Left cardiac atrium (tissue), 4 donors: Measurements from ENCODE around the gene NRDC. TPM values are rescaled to one million over a fixed set of nuclear protein-coding genes. Genes with fewer than 3 reads are reported as not detected.
"Not testable (repeated sequence)": the region's sequence is repeated elsewhere in the genome, so short reads cannot be mapped to it uniquely, and the experiment has no call there.

Experiments
- ATAC-seq, 2 donors: fragments of 200-7000 bp; cut with Tn5 transposase; one replicate each; pipeline ENCODE4 v1.9.1; 2020; ENCODE audit warnings: mild to moderate bottlenecking in 2 of 2, moderate library complexity in 2 of 2
- DNase-seq: peaks from one replicate; pipeline ENCODE4 v3.0.0-alpha.2; 2020
- intact Hi-C, 2 donors: fragments of 100-400 bp; cut with DNase I; formaldehyde crosslinking; loops; one replicate each; pipeline versions ENCODE4 v1.14.1 to v1.15.1; 2022 to 2023
- total RNA-seq, 2 donors: library from RNA; stranded (reverse); fragmentation: NEBNext Ultra II Directional; extraction: Animal tissue kit (Norgen Biotek cat#: 25700); gene quantifications; one replicate each; pipeline ENCODE4 v1.2.1, GENCODE V29; 2021
- donor health status: DM: no; HTN: yes; CAD: no.
- donor health status: DM: no; HTN: yes; CAD: no; lungs with severe emphysema.
- donor health status: DM: yes; HTN: yes; CAD: no.
- donor health status: Dilated cardiomyopathy.

NRDC gene
- total RNA-seq, 2 donors from 2014 or later, result 120 to 136 TPM

DNA sequence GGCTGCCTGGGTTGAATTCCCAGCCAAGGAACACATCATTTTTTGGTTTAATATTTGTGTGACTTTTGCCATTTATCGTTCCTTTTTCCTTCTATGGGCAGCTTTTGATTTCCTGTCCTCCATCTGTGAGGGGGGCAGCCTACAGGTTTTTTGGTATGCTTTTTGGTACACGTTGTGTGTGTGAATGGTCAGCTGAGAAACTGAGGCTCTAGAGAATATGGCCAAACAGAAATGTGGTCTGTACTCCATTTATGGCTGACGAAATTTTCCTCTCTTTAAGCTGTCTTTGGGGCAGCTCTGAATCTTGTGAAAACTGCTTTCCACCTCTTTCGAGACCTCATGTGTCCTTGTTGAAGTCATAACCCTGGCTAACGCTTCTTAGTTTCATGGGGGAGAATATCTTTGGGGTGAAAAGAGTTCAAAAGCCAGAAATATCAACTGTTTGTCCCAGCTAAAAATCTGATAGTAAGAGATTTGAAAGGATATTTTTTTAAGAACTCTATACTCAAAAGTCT is 26.6 kb downstream of the NRDC start:
- intact Hi-C loops, result no loop called here
- ATAC-seq, result no peak
- DNase-seq, result no peak

DNA sequence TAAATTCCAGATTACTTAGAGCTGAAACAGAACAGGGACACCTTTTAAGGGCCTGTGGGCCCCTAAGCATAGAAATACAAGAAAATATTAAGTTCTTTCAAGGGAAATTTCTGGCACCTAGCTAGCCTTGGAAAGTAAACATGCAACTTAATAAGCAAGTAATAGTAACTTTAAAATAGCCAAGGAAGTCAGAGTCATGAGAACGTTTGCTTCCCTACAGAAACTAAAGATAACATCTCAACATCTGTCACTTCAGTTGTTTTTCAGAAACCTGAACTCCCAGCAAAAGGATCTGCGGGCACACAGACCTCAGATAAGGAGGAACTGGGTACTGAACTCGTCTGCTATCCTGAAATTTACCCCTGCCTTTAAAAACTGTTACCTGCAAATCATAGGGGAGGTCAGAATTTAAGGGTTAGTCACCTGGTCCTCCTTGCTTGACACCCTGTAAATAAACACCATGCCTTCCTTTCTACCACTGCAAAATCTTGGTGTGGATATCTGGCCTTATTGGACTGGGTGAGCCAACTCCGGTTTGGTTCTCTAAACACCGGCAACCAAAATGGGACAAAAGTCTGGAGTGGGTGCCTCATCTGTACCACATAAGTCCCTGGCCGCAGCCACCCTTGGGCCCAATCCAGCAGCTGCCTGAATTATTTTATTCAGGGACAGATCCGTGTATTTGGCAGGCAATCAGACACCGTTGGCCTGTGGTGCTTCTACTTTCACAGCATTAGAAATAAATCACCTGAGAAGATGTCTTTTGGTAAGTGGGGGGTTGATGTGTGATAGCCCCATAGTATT is 27.9 kb downstream of the NRDC start:
- ATAC-seq, result peak in 1 of 2 donors; percentile 25
- no peak for DNase-seq
- intact Hi-C loops, result no loop called here

DNA sequence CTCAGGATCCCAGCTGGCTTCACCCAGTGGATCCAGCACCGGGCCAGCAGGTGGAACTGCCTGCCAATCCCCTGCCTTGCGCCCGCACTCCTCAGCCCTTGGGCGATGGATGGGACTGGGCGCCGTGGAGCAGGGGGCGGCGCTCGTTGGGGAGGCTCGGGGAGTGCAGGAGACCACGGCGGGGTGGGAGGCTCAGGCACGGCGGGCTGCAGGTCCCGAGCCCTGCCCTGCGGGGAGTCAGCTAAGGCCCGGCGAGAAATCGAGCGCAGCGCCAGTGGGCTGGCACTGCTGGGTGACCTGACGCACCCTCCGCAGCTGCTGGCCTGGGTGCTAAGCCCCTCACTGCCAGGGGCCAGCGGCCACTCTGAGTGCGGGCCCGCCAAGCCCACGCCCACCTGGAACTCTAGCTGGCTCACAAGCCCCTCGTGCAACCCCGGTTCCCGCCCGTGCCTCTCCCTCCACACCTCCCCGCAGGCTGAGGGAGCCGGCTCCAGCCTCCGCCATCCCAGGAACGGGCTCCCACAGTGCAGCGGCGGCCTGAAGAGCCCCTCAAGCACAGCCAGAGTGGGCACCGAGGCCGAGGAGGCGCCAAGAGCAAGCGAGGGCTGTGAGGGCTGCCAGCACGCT is 31.1 kb downstream of the NRDC start:
- no peak for DNase-seq

DNA sequence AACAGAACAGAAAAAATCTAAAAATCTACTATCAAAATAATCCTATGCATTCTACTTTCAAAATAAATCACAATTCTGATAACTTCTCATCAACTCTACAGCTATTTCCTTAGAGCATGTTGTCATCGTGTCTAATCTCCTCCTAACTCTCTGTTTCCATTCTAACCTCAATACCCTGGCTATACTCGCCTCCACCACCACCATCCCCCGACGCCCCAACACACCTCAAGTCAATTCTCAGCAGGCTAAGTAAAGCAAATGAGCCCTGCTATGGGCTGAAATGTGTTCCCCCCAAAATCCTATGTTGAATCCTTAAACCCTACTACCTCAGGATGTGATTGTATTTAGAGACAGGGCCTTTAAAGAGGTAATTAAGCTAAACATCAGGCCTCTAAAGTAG is 34.6 kb downstream of the NRDC start:
- no peak for DNase-seq
- intact Hi-C loops, result no loop called here
- no peak for ATAC-seq

More for the DNA sequence above, 31.1 kb downstream of the NRDC start:
- intact Hi-C loops, result no loop called here
- no peak for ATAC-seq

DNA sequence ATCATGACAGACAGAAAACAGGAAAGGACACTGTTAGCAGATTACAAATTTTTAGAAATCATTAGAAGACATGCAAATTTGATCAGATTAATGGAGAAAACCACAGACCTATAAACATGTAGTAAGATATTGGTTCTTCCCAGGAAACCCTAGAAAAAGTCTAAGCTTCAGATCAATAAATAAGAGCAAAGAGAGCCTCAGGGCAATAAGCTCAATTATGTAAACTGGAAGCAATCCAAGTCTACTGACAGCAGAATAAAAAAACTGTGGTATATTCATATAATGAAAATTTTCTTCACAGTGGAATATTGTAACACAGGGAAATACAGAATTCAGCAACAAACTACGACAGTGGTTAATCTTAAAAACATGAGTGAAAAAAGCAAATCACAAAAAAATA is 36.3 kb downstream of the NRDC start:
- intact Hi-C loops, result no loop called here
- no peak for DNase-seq
- ATAC-seq, result no peak

DNA sequence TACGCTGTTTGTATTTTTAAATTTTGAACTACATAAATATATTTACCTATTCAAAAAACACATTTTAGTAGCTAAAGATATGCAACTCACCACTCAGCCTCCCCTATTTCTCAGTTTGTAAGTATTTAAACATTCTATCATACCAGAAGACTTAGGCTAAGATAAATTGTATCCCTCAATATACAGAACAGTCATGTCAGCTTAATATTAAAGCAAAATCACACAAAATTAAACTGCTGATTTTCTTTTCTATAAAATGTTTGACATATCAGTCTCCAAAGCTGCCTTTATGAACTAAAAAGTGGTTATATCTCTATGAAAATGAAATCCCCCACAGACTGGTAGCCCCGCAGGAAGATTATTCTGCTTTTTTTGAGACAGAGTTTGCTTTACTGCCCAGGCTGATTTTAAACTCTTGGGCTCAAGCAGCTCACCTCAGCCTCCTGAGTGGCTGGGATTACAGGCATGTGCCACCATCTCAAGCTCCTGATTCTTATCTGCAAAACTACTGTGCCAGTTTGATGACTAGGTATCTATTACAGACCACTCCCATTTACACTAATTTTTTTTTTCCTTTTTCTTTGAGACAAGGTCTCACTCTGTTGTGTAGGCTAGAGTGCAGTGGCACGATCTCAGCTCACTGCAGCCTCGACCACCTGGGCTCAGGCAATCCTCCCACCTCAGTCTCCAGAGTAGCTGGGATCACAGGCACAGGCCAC is 37.6 kb downstream of the NRDC start:
- intact Hi-C loops, result no loop called here
- DNase-seq (no peak), ATAC-seq (no peak)

DNA sequence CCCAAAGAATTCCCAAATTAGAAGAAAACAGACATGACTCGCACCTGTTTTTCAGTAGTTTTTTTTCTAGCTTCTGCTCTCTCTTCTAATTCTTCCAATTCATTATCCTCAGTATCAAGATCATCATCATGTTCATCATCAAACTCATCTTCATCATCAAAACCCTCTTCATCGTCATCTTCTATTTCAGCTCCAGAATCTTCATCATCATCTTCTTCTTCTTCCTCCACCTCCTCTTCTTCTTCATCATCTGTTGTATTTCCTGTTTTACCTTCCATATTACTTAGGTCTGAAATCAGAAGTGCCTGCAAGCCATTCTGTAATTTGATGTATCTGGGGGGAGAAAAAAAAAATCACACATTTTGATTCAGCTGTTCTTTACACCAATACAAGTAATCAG is 38.3 kb downstream of the NRDC start:
- ATAC-seq (no peak), DNase-seq (no peak)
- intact Hi-C loops, result no loop called here

DNA sequence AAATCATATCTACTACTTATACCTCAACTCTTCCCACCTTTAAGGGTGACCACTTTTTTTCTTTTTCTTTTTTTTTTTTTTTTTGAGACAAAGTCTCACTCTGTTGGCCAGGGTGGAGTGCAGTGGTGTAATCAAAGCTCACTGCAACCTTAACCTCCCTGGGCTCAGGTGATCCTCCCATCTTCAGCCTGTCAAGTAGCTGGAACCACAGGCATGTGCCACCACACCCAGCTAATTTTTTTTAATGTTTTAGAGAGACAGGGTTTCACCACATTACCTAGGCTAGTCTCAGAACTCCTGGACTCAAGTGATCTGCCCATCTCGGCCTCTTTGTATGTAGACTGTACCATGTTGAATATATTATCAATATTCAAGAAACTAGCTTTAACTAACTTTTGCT is 39.4 kb downstream of the NRDC start:
- ATAC-seq, result no peak
- DNase-seq, result no peak
- intact Hi-C loops, result no loop called here

DNA sequence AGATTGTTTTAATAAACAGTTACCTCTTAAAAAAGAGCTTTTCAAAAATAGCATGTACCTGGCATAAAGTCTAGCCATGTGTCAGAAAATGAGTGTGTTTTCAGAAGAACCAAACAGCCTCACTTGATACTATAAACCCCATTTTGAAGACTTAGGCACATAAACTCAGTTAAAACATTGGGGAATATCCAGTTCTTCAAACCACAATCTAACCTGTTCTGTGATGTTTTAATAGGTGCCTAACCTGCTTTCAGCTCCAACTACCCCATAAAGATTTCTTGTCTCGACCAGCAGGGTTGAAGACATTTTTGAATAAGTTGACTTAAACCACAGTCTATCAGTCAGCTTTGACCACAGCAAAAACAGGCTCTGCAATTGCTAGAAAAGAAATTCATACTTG is 41.3 kb downstream of the NRDC start:
- intact Hi-C loops, result no loop called here
- no peak for ATAC-seq
- DNase-seq, result no peak

DNA sequence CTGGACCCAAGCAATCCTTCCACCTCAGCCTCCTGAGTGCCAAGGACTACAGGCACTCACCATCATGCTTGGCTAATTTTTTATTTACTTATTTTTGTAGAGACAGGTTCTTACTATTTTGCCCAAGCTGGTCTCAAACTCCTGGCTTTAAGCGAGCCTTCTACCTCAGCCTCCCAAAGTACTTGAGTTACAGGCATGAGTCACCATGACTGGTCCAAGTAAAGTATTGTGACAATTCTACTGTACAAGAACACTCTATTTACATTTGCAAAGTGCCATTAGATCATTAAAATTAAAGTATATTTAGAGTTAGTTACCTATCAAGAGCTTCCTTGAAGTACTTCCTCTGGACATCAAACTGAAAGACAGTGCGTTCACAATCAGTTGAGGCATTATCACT is 44.8 kb downstream of the NRDC start:
- no peak for ATAC-seq
- intact Hi-C loops, result no loop called here
- DNase-seq, result no peak

DNA sequence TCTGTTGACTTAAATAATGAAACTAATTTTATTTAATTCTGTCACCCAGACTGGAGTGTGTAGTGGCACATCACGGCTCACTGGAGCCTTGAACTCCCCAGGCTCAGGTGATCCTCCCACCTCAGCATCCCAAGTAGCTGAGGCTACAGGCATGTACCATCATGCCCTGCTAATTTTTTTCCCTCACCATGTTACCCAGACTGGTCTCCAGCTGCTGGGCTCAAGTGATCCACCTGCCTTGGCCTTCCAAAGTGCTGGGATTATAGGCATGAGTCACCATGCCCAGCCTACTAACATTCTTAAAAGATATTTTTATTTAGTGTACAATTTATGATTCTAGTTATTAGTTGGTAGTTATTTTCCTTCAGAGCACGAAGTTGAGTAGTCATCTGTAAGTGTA is 49.5 kb downstream of the NRDC start:
- intact Hi-C loops, result no loop called here

DNA sequence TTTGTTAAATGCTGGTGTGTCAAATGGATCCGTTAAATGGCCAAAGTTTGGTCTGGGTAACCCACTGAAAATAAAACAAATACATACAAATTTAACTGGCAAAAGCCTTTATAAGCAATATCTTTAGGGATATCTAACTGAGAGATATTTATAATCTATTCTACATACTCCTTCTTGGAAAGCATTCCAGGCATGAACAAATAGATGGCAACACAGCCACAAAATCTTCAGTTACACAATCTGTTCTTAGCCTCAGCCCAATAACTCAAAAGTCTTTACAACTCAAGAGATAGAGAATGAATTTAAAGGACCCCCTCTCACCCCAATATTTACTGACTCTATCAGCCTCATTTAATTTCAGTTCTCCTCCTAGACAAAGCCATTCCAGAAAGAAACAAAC is 58.7 kb downstream of the NRDC start:
- intact Hi-C loops, result no loop called here
- ATAC-seq (no peak), DNase-seq (no peak)

More for the DNA sequence above, 49.5 kb downstream of the NRDC start:
- DNase-seq (no peak), ATAC-seq (no peak)

DNA sequence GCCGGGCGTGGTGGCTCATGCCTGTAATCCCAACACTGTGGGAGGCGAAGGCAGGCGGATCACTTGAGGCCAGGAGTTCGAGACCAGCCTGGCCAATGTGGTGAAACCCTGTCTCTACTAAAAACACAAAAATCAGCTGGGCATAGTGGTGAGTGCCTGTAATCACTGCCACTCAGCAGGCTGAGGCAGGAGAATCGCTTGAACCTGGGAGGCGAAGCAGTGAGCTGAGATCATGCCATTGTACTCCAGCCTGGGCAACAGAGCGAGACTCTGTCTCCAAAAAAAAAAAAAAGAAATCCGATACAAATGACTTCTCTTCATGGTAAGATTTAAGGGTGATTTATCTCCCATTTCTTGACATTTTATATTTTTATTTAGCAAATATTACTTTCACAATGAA is 59.5 kb downstream of the NRDC start:
- ATAC-seq, DNase-seq, intact Hi-C loops: not testable (repeated sequence)

DNA sequence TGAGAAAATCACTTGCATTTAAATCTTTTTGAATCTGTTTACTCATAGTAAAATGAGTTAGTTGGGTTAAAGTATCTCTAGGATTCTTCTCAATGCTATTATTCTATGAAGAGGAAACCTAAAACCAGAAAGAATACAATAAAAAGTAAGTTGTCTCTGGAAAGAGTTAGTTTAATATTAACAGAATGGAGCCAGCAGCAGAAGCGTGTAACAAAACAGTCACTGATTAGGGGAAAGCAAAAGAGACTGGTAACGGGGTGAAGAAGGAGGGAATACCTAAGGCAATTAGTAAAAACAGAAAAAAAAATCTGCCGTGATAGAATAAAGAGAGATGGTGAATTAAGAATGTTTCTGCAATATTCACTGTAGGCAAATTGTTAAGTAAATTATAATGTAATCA is 60.0 kb downstream of the NRDC start:
- intact Hi-C loops, result no loop called here
- DNase-seq, result no peak
- no peak for ATAC-seq

DNA sequence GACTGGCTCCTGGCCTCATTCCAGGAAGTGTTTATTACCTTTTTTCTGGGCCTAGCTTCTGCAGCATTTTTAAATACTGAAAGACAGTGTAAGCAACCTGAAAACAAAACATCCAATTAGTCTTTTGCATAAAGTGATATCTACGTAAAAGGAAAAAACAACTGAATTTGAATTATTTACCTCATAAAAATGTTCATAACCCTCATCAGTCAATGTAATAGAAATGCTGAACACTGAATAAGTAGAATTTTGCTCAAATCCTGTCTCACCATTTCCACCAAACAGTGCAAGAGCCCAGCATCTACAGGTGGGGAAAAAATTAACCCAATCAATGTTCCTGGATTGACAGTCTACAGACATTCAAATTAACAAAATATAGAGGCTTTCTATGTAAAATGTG is 64.0 kb downstream of the NRDC start:
- ATAC-seq (no peak), DNase-seq (no peak)
- intact Hi-C loops, result no loop called here

DNA sequence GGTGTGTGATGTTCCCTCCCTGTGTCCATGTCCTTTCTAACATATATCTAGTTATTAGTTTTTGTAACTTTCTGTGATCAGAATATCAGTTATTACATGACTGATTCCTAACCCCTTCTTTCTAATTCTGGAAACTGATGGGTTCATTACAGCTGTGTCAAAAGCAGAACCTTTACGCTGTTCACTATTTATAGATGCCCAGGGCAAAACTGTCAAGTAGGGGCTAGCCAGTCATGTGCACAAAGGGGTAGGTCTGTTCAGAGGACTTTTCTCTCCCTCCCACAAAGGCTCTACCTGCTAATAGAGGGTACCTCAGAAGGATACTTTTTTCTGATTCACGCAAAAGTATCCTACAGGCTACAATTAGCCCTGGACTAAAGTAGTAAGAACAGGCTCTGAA is 79.2 kb downstream of the NRDC start:
- intact Hi-C loops, result no loop called here
- no peak for DNase-seq
- peak; percentile 67 to 68 for ATAC-seq

DNA sequence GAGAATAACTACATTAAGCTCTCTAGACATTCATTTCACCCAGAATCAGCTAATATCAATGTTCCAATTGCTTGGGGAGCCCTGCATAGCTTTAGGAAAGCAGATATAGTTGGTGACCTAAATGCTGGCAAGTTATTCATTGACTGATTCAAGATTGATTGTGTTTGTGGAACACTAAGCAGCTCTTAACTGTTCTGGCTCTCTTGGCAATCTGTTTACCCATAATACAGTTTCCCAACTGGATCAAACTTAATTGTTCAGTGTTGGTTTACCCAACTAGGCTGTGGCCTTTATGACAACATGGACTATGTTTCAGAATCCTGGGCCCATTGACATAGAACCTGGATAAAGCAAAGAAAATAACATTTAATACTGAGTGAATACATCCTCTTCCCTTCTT is 83.7 kb downstream of the NRDC start:
- DNase-seq (no peak), ATAC-seq (no peak)
- intact Hi-C loops, result no loop called here

DNA sequence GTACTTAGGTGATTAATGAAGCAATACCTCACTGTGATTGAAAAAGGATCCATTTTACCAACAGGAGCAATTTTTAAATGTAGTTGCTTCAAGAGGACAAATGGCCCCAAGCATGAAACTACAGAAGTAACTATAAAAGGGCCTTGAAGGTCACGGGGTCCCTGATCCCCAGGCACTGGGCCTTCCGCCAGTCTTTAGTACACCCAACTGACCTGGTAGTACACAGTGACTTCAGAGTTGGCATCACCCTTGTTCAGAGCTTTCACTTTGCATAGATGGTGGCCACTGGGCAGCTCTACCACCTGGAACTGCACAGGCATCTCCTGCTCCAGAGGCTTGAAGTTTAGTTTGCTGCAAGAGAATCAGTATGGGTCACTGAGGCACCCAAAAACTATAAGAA is 84.3 kb downstream of the NRDC start:
- DNase-seq (no peak), ATAC-seq (no peak)
- intact Hi-C loops, result no loop called here

DNA sequence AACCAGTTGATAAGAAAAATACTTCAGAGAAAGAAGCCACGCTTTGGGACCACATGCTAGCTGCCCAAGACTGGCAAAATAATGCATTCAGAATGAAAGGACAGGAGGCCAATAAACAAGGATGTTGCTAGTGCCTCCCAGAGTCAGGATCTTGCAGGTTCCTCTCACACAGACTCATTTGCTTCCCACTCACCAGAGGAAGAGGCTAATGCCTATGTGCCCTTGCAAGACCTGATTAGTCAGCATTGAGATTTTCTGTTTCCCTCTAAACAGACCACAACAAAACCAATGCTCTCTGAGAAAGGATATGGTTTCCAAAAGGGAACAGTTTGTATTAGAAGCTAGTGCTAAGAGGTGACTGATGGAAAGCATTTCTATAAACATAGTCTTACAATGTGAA is 85.7 kb downstream of the NRDC start:
- DNase-seq, result no peak
- intact Hi-C loops, result no loop called here
- peak in 1 of 2 donors; percentile 25 for ATAC-seq

DNA sequence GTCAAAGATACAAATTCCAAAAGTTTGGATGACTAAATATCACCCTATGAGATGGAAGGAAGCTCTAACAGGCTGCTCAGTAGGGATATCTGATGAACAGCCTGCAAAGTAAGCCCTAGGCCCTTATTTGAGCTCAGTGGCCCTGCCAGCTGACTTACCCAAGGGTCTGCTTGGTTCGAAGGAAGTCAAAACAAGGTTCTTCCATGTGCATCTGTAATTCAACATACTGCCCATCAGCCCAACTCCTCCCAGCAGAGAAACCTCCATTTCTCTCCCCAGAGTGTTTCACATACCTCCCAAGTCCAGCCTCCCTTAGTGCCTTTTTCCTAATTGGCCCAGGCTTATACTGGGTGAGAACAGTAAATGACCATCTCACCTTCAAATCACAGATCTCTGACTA is 86.6 kb downstream of the NRDC start:
- no peak for DNase-seq
- ATAC-seq, result no peak
- intact Hi-C loops, result no loop called here
